NCI-H526 (cell line): ENCODE results near the gene C12orf42.

Experiments
- DNase-seq, 2 experiments: peaks; one replicate each; lab custom pipeline; 2025; lab: John Stamatoyannopoulos, UW

C12orf42 gene

DNA sequence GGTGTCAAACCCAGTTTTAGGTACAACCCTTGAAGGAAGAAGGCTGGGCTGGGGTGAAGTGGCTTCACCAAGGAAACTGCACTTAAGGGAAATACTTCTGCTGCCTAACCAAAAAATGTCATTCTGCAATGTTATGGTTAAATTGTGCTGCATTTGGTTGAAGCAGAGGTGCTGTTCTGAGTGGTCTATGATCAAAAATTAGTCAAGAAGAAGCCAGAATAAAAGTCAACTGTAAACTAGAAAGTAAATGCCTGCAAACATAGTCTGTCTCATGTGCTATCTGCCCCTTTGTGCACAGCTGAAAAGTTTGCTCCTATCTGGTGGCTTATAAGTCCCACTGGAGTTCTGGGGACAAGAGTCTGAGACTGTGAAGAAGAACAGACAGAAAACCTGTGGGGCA lies 158.8 kb downstream of the C12orf42 start:
- no peak for DNase-seq

- no peak for DNase-seq
Measured at GRCh38 chr12:103334466-103334865, 161.3 kb downstream of the C12orf42 start.

GRCh38 chr12:103333676-103334075 lies 162.1 kb downstream of the C12orf42 start:
- DNase-seq = no peak

GRCh38 chr12:103331643-103332042 lies 164.1 kb downstream of the C12orf42 start:
- DNase-seq = no peak

- no peak for DNase-seq
Measured at GRCh38 chr12:103330672-103331071, 165.1 kb downstream of the C12orf42 start.

GRCh38 chr12:103327676-103328075 lies 168.1 kb downstream of the C12orf42 start:
- no peak for DNase-seq

DNA sequence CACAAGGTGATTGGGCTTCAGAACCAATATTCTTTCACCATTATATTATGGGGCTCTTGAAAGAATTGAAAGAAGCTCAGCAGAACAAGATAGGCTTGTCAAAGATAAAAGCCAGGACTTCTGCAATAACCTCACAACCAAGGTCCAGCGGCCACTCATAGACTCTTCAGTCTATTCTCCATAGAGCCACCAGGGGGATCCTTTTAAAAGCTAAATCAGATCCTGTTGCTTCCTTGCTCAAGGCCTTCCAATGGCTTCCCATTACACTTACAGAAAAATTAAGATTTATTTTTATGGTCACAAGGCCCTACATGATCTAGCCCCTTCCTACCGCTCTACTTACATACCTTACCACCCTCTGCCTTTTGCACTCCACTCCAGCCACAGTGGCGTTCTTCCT lies 169.6 kb downstream of the C12orf42 start:
- peak in 1 of 2 experiments; percentile 39 for DNase-seq

GRCh38 chr12:103318566-103318965 lies 177.2 kb downstream of the C12orf42 start:
- DNase-seq = no peak

- no peak for DNase-seq
Measured at GRCh38 chr12:103317220-103317619, 178.5 kb downstream of the C12orf42 start.

- no peak for DNase-seq
Measured at GRCh38 chr12:103314786-103315185, 181.0 kb downstream of the C12orf42 start.

DNA sequence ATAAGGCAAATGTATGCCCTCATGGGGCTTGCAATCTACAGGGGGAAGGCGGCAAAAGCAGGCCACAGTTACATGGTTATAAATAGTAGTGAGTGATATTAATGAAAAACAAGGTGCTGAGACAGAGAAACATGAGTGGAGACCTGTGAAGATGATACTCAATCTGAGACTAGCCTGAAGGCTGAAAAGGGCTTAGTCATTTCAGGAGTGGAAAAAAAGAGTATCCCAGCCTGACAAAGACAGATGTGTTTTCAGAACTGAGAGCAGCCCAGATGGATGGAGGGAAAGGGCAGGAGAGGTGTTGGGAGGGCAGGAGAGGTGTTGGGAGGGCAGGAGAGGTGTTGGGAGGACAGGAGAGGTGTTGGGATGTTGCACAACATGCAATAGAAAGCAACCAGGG lies 181.9 kb downstream of the C12orf42 start:
- DNase-seq = no peak

DNA sequence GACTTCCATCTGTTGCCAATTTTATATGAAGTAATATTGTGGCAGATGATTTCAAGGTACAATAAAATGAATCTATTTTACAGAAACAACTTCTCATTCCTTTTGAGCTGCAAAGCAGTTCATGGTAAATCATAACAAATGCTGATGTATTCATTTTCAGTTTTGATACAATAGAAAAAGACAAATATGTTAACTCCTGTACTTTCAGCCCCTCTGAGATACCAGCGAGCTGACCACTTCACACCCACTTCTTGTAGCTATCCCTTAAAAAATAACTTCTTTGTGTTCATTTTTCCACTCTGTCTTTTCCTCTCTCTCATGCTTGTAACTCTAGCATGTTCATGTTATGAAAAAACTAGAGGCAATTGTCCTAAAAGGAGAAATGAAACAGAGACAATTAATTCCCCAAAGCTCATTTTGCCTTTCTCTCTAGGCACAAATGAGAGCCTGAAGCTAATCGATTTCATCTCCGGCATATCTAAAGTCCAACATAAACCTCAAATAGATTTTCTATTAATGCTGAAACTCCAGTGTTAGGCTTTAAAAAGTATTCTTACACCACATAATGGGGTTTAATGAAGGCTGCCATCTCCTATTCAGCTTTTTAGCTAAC lies 182.9 kb downstream of the C12orf42 start:
- no peak for DNase-seq

GRCh38 chr12:103310546-103311270 lies 185.1 kb downstream of the C12orf42 start:
- DNase-seq = no peak

GRCh38 chr12:103308396-103308795 lies 187.4 kb downstream of the C12orf42 start:
- no peak for DNase-seq

DNA sequence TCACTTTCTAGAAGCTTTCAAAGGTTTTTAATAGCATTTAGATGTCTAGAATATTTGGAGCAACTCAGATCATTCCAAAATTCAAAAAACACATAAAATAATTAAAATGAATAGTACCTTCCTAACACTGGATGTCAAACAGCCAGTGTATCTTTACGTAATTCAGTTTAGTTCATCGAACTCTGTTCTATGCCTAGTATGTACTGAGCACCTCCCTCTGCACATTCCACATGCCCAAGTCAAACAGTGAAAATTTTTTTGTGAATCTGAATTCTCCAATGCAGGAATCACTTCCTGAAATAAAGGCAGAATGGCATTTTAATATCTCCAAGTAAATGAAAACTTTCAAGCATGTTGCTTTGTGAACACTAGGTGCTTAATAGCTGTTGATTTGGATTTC lies 192.3 kb downstream of the C12orf42 start:
- no peak for DNase-seq

DNA sequence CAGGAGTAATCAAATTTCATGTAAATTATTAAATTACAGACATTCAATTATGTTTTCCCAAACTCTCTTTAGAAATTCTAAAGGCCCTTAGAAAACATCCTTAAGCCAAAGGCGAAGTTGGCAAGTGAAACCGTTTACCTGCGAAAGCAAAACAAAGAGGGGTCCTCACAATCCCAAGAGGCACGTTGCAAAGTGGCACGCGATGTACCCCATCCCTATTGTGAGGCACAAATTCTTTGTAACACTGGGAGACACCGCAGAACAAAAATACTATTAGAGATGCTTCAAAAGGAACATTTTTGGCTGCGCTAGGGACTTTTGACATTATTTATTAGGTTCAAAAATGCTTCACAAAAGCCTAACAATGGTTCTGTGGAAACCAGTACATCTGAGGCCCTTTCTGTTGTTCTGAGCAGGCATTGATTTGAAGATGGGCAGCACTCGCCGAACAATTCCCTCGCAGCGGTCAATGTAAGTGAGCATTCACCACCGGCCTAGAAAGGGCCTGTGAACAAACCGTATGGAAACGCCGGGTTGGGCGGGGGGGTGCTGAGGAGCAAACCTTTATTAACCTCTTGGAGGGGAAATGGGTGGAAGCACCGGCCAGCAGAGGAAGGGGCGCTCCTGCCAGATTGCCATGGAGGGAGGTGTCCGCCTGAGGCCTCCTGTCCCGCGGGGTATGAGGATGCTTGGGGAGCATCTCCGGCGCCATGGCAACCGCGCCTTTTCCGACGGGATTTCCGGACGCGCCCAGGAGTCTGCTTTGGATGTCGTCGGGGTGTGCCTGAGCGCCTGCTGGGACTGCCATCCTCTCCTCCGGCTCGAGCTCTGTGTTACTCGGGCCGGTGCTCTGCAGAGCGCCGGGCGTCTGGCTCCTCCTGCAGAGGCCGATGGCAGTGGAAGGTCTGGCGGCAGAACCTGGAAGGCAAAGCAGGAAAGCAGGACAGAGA lies 193.9 kb downstream of the C12orf42 start:
- no peak for DNase-seq

- DNase-seq = no peak
Measured at GRCh38 chr12:103288016-103288415, 207.8 kb downstream of the C12orf42 start.

DNA sequence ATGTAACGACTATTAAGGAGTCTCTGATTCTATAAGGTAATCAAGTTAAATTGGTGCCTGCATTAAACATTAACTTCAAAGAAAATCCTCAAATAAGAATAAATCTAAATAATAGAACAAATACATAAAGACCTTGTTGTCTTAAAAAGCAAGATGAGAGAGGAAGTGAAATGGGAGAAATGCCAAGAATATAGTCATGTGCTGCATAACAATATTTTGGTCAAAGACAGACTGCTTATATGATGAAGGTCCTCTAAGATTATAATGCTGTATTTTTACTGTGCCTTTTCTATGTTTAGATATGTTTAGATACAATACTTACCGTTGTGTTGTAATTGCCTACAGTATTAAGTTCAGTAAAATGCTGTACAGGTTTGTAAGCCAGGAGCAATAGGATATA lies 213.6 kb downstream of the C12orf42 start:
- no peak for DNase-seq

- no peak for DNase-seq
Measured at GRCh38 chr12:103279444-103279843, 216.3 kb downstream of the C12orf42 start.

DNA sequence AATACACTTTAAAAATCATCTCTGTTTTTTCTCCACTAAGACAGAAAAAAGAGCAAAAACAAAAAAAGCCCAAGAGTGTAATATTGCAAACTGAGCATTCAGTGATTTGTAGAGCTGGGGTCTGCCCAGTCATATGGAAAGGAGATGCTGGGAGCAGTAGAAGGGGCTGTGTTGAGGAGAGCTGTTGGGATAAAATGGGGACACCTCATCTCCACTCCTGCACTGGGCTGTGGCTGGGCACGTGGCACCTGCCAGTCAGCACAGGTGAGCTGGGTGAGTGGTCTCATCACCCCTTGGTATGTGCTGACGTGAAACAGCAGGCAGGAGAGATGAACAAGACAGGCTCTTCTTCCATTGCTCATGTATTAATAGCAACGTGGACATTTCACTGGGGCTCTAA lies 217.4 kb downstream of the C12orf42 start:
- DNase-seq = no peak

- no peak for DNase-seq
Measured at GRCh38 chr12:103273645-103274044, 222.1 kb downstream of the C12orf42 start.

- no peak for DNase-seq
Measured at GRCh38 chr12:103272949-103273348, 222.8 kb downstream of the C12orf42 start.

DNA sequence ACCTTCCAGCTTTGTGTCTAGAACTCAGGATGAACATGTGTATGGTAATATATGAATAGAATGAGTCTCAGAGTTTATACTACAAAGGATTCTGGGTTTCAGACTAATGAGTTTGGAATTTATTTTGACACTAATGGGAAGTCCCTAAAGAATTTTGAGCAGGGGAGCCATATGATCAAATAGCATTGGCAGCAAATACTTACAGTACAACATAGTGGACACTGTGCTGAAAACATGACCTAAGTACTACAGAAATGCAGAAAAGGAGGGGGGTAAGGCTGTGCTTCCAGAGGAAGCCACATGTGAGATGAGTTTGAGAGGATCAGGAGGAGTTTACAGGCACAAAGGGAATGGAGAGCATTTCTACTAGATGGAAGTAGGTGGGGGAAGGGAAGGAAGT lies 225.8 kb downstream of the C12orf42 start:
- no peak for DNase-seq
